NB4 (cell line): ENCODE measurements around the gene GZMM.

ENCODE experiments used
- DNase-seq: peaks from one replicate; pipeline ENCODE4 v3.0.0; 2010; ENCODE audit warnings: low read depth
- H3K4me3 ChIP-seq: one replicate; pipeline ENCODE4 v1.5.1; 2011; ENCODE audit warnings: mild to moderate bottlenecking, low read depth, low read length, moderate library complexity
- MYC ChIP-seq: IDR thresholded peaks from 2 replicates; pipeline ENCODE4 v1.6.1; 2011; ENCODE audit warnings: low read depth, low read length
- POLR2A ChIP-seq: IDR thresholded peaks from 2 replicates; pipeline ENCODE4 v1.6.1; 2011; ENCODE audit warnings: mild to moderate bottlenecking; ENCODE audit not compliant: insufficient read length; ENCODE audit errors: extremely low read depth
- TF ChIP-seq, protein P1 (sequence below): IDR thresholded peaks from one replicate; pipeline ENCODE4 v1.5.1; 2012; ENCODE audit warnings: low read depth, low read length
- TF ChIP-seq, protein P2 (sequence below): IDR thresholded peaks from 2 replicates; pipeline ENCODE4 v1.6.1; 2011; ENCODE audit warnings: low read depth, low read length

The GZMM gene

DNA sequence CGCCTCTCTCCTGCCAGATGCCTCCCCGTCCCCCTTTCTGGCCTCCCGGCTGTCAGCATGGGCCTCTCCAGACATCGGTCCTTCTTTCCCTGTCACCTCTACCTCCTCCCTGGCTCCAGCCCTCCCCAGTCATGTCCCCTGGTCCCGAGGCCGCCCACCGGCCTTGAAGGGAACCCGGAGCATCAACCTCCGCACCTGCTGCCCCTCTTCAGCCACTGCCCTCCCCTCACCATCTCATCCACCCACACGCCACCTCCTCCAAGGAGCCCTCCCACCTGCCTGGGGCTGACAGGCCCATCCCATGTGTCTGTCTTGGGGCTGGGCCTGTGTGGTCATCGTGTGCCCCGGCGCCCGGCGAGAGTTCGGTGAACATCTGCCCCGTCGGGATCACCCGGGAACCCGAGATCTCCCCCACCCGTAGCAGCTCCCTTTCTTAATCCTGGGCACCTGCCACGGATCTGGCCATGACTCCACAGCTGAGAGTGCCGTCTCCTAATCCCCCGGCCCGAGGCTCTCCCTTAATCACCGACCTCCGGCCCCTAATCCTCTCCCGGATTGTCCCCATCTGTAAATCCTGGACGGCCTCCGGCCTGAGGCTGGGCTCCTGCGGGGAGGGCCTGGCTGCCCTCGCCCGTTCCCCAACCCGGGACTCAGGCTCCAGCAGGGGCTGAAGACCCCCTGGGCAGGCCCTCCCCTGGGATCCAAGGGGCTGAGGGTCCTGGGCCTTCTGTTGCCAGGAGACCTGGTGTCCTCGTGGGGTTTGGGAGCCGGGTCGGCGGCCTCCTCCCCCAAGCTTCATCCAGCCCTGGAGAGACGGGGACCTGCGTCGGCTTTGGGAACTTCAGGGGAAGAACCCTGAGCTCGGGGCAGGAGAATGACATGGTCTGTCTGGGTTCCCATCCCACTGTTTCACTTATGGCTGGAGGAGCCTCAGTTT, 51.7 kb downstream of the GZMM start:
- TF ChIP-seq POLR2A (no peak), MYC (no peak)
- TF ChIP-seq, protein P1, sequence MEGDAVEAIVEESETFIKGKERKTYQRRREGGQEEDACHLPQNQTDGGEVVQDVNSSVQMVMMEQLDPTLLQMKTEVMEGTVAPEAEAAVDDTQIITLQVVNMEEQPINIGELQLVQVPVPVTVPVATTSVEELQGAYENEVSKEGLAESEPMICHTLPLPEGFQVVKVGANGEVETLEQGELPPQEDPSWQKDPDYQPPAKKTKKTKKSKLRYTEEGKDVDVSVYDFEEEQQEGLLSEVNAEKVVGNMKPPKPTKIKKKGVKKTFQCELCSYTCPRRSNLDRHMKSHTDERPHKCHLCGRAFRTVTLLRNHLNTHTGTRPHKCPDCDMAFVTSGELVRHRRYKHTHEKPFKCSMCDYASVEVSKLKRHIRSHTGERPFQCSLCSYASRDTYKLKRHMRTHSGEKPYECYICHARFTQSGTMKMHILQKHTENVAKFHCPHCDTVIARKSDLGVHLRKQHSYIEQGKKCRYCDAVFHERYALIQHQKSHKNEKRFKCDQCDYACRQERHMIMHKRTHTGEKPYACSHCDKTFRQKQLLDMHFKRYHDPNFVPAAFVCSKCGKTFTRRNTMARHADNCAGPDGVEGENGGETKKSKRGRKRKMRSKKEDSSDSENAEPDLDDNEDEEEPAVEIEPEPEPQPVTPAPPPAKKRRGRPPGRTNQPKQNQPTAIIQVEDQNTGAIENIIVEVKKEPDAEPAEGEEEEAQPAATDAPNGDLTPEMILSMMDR, result no peak
- TF ChIP-seq, protein P2, sequence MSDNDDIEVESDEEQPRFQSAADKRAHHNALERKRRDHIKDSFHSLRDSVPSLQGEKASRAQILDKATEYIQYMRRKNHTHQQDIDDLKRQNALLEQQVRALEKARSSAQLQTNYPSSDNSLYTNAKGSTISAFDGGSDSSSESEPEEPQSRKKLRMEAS, result no peak
- no peak overlapping the region for H3K4me3 ChIP-seq
- DNase-seq, result no peak

DNA sequence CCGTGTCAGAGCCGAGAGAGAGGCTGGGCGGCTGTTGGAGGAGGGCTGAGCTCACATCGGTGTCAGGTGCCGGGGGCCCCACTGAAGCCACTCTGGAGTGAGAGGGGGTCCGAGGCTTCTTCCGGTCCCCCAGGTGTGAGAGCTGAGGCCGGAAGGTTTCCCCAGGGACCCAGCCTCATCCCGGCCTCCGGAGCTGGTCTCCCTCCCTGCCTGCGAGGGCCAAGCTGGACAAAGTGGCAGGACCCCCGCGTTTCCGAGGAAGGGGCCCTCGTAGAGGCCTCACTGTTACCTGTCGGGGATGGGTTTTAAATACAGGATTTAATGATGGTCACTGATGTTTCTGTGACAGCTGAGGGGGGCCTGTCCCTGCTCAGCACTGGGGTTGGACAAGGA, 52.4 kb downstream of the GZMM start:
- H3K4me3 ChIP-seq, result no peak overlapping the region
- DNase-seq, result no peak
- no peak for TF ChIP-seq POLR2A
- TF ChIP-seq, protein P2, result no peak
- no peak for TF ChIP-seq MYC
- TF ChIP-seq, protein P1, result no peak

DNA sequence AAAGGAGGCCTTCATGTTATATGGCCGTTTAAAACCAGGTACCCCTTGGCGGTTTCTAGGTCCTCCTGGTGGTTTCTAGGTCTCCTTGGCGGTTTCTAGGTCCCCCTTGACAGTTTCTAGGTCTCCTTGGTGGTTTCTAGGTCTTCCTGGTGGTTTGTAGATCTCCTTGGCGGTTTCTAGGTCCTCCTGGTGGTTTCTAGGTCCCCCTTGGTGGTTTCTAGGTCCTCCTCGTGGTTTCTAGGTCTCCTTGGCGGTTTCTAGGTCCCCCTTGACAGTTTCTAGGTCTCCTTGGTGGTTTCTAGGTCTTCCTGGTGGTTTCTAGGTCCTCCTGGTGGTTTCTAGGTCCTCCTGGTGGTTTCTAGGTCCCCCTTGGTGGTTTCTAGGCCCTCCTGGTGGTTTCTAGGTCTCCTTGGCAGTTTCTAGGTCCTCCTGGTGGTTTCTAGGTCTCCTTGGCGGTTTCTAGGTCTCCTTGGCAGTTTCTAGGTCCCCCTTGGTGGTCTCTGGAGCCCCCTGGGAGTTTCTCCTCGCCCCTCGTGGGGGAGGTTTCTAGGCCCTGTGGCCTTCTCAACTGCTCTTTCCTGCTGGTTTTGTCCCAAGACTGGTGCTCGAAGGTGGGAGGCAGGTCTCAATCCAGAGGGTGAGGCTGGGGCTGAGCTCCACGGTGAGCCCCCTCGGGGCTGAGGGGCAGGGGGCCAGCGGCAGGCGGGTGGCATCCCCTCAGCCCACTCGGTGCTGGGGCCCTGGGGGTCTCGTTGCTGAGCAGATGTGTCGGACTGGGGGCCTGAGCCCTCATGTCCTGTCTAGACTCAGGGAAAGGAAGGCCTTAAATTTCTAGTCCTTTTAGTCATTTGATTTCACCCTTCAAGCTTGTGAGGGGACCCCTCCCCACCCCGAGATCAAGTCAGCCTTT, 53.8 kb downstream of the GZMM start:
- no peak for DNase-seq
- no peak for TF ChIP-seq MYC
- TF ChIP-seq, protein P2, result no peak
- TF ChIP-seq, protein P1, result no peak
- no peak overlapping the region for H3K4me3 ChIP-seq
